Activated CD8-positive, alpha-beta T cell treated with anti-CD3 and anti-CD28 coated beads, Interleukin-2, amount 10 ng/mL, durations not matched to agents 7 days and 5 days (primary cell): ENCODE data around the gene LENEP. TPM values are rescaled to one million over a fixed set of nuclear protein-coding genes. Genes with fewer than 3 reads are reported as not detected.
"Not testable (repeated sequence)": the region's sequence is repeated elsewhere in the genome, so short reads cannot be mapped to it uniquely, and the experiment has no call there.

ENCODE experiments used
- ATAC-seq: fragments of 150-1000 bp; cut with Tn5 transposase; one replicate; pipeline ENCODE4 v1.10.0; 2021; ENCODE audit warnings: moderate library complexity
- CTCF ChIA-PET: fragments of 350-600 bp; sonication (Branson Sonifier 250); formaldehyde crosslinking; loops from one replicate; lab custom pipeline; 2021; ENCODE audit warnings: antibody characterized with exemption; lab: Charles Lee
- POLR2A ChIA-PET: fragments of 350-600 bp; sonication (Branson Sonifier 250); formaldehyde crosslinking; loops from one replicate; lab custom pipeline; 2021; ENCODE audit warnings: antibody characterized with exemption; lab: Charles Lee
- DNase-seq: peaks from one replicate; pipeline ENCODE4 v3.0.0-alpha.2; 2020
- H3K27ac Mint-ChIP-seq: one replicate; pipeline ENCODE4 v1.8.0; 2021; ENCODE audit warnings: mild to moderate bottlenecking, mixed read lengths
- H3K27me3 Mint-ChIP-seq: one replicate; pipeline ENCODE4 v1.8.0; 2021; ENCODE audit warnings: low read depth, mixed read lengths
- H3K36me3 Mint-ChIP-seq: one replicate; pipeline ENCODE4 v1.8.0; 2021; ENCODE audit warnings: low read depth, mixed read lengths
- H3K4me1 Mint-ChIP-seq: one replicate; pipeline ENCODE4 v1.8.0; 2021; ENCODE audit warnings: low read depth, mixed read lengths
- H3K4me3 Mint-ChIP-seq: one replicate; pipeline ENCODE4 v1.8.0; 2021; ENCODE audit warnings: mild to moderate bottlenecking, mixed read lengths
- H3K9me3 Mint-ChIP-seq: one replicate; pipeline ENCODE4 v1.8.0; 2022; ENCODE audit warnings: mixed read lengths; ENCODE audit not compliant: insufficient read depth
- total RNA-seq, 2 experiments: library from RNA; stranded (reverse); gene quantifications; one replicate each; pipeline ENCODE4 v1.2.3, GENCODE V29; 2021

The LENEP gene
- total RNA-seq, 2 experiments from 2014 or later = 0.91 to 1.1 TPM

- CTCF ChIA-PET = interaction anchor here (0.6 to 4.7 kb wide), 6 partner anchors 8 to 666 kb away, joined by 3 to 22 read pairs (median 12); partner anchors contain the start of genes FLAD1, PBXIP1 and PYGO2
- Mint-ChIP-seq H3K27ac (no peak overlapping the region), H3K4me1 (peaks cover 36% of the 10 kb centered on the region), H3K9me3 (no peaks in the 10 kb centered on the region), H3K27me3 (no peaks in the 10 kb centered on the region), H3K4me3 (no peak overlapping the region), H3K36me3 (peaks cover 45% of the 10 kb centered on the region)
- DNase-seq (peak; percentile 70), ATAC-seq (peak; percentile 4)
- POLR2A ChIA-PET = interaction anchor here (0.6 to 4.2 kb wide), 14 partner anchors 8 to 152 kb away, joined by 3 to 31 read pairs (median 8); partner anchors contain the start of genes ADAM15, EFNA1, FLAD1 and PBXIP1
These were observed 17.9 kb upstream of the LENEP start for GRCh38 chr1:154975409-154976059.

GRCh38 chr1:154977762-154978161 lies 15.6 kb upstream of the LENEP start:
- not testable (repeated sequence) for DNase-seq, H3K4me3 Mint-ChIP-seq, ATAC-seq, H3K9me3 Mint-ChIP-seq, H3K27me3 Mint-ChIP-seq
- POLR2A ChIA-PET = interaction anchor here (1.1 kb wide), 1 partner anchor 23 kb away, joined by 3 read pairs; no protein-coding TSS in a partner anchor
- Mint-ChIP-seq H3K36me3 (peaks cover 38% of the 10 kb centered on the region), H3K27ac (peak overlapping the region; percentile 37), H3K4me1 (peaks cover 18% of the 10 kb centered on the region)
- CTCF ChIA-PET = interaction anchor here (2.2 to 13.8 kb wide), 4 partner anchors 22 to 108 kb away, joined by 10 to 139 read pairs (median 18); partner anchors contain the start of genes PBXIP1 and ZBTB7B

GRCh38 chr1:154978360-154978759 lies 15.0 kb upstream of the LENEP start:
- Mint-ChIP-seq H3K27me3 (no peaks in the 10 kb centered on the region), H3K4me1 (peaks cover 15% of the 10 kb centered on the region), H3K36me3 (peaks cover 36% of the 10 kb centered on the region), H3K4me3 (no peak overlapping the region), H3K27ac (no peak overlapping the region), H3K9me3 (no peaks in the 10 kb centered on the region)
- POLR2A ChIA-PET = interaction anchor here (1.1 kb wide), 1 partner anchor 23 kb away, joined by 3 read pairs; no protein-coding TSS in a partner anchor
- CTCF ChIA-PET = interaction anchor here (1.1 to 13.8 kb wide), 7 partner anchors 21 to 107 kb away, joined by 3 to 139 read pairs (median 10); partner anchors contain the start of genes PBXIP1, PMVK and ZBTB7B
- DNase-seq = no peak
- no peak for ATAC-seq

GRCh38 chr1:154982341-154982740 lies 11.0 kb upstream of the LENEP start:
- H3K4me3 Mint-ChIP-seq = no peak overlapping the region
- H3K9me3 Mint-ChIP-seq = no peaks in the 10 kb centered on the region
- H3K4me1 Mint-ChIP-seq = peaks cover 23% of the 10 kb centered on the region
- H3K27me3 Mint-ChIP-seq = no peaks in the 10 kb centered on the region
- peaks cover 31% of the 10 kb centered on the region for H3K36me3 Mint-ChIP-seq
- ATAC-seq = no peak
- ChIA-PET POLR2A (interaction anchor here (1.0 to 3.3 kb wide), 9 partner anchors 9 to 46 kb away, joined by 3 to 28 read pairs (median 6); partner anchors contain the start of genes CKS1B, LENEP, PBXIP1 and PMVK), CTCF (interaction anchor here (0.7 to 13.8 kb wide), 12 partner anchors 8 to 191 kb away, joined by 3 to 139 read pairs (median 6); partner anchors contain the start of genes ADAM15, CKS1B, EFNA4 and KRTCAP2)
- H3K27ac Mint-ChIP-seq = peak overlapping the region; percentile 67
- no peak for DNase-seq

GRCh38 chr1:154982897-154983648 lies 10.3 kb upstream of the LENEP start, which contains the start of gene FLAD1:
Gene FLAD1, plus strand, starts transcription at chr1:154983344. Its CDS starts 351 bp downstream, at chr1:154983695.
- Mint-ChIP-seq H3K4me1 (peaks cover 20% of the 10 kb centered on the region), H3K36me3 (peaks cover 31% of the 10 kb centered on the region), H3K4me3 (no peak within 1 kb of the TSS), H3K27ac (peak within 1 kb of the TSS; percentile 67), H3K9me3 (no peaks in the 10 kb centered on the region), H3K27me3 (no peaks in the 10 kb centered on the region)
- DNase-seq (peak; percentile 99), ATAC-seq (peak; percentile 100)
- CTCF ChIA-PET = interaction anchor here (0.7 to 13.8 kb wide), 16 partner anchors 9 to 190 kb away, joined by 3 to 139 read pairs (median 4); partner anchors contain the start of genes ADAM15, CKS1B, EFNA4 and KRTCAP2
- POLR2A ChIA-PET = interaction anchor here (0.7 to 3.3 kb wide), 13 partner anchors 9 to 87 kb away, joined by 3 to 28 read pairs (median 4); partner anchors contain the start of genes CKS1B, LENEP, PBXIP1 and PMVK

GRCh38 chr1:154983776-154984466 lies 9.5 kb upstream of the LENEP start:
- DNase-seq (no peak), ATAC-seq (no peak)
- H3K36me3 Mint-ChIP-seq = peaks cover 33% of the 10 kb centered on the region
- POLR2A ChIA-PET = interaction anchor here (0.7 to 3.3 kb wide), 11 partner anchors 10 to 88 kb away, joined by 3 to 28 read pairs (median 6); partner anchors contain the start of genes CKS1B, LENEP, PBXIP1 and PMVK
- no peaks in the 10 kb centered on the region for H3K9me3 Mint-ChIP-seq
- H3K27ac Mint-ChIP-seq = no peak overlapping the region
- no peak overlapping the region for H3K4me3 Mint-ChIP-seq
- H3K27me3 Mint-ChIP-seq = no peaks in the 10 kb centered on the region
- peaks cover 25% of the 10 kb centered on the region for H3K4me1 Mint-ChIP-seq
- CTCF ChIA-PET = interaction anchor here (0.7 to 13.8 kb wide), 14 partner anchors 10 to 189 kb away, joined by 3 to 139 read pairs (median 6); partner anchors contain the start of genes ADAM15, CKS1B, EFNA4 and KRTCAP2

GRCh38 chr1:154986736-154987135 lies 6.7 kb upstream of the LENEP start:
- not testable (repeated sequence) for ATAC-seq, DNase-seq, H3K4me3 Mint-ChIP-seq, H3K27me3 Mint-ChIP-seq, H3K27ac Mint-ChIP-seq, H3K9me3 Mint-ChIP-seq
- ChIA-PET CTCF (interaction anchor here (1.2 to 13.8 kb wide), 2 partner anchors 13 kb away, joined by 3 to 139 read pairs; partner anchors contain the start of genes CKS1B and ZBTB7B), POLR2A (interaction anchor here (0.7 to 1.4 kb wide), 2 partner anchors 16 to 260 kb away, joined by 4 read pairs; partner anchors contain the start of gene SHC1)
- peaks cover 21% of the 10 kb centered on the region for H3K4me1 Mint-ChIP-seq
- peaks cover 35% of the 10 kb centered on the region for H3K36me3 Mint-ChIP-seq

GRCh38 chr1:154987326-154987725 lies 6.1 kb upstream of the LENEP start:
- DNase-seq = no peak
- POLR2A ChIA-PET = interaction anchor here (0.7 to 1.4 kb wide), 3 partner anchors 14 to 260 kb away, joined by 3 to 4 read pairs (median 4); partner anchors contain the start of gene SHC1

GRCh38 chr1:154988058-154988954 lies 5.1 kb upstream of the LENEP start:
- ATAC-seq = no peak
- no peak for DNase-seq
- H3K36me3 Mint-ChIP-seq = peaks cover 34% of the 10 kb centered on the region
- H3K27ac Mint-ChIP-seq = no peak overlapping the region
- no peaks in the 10 kb centered on the region for H3K27me3 Mint-ChIP-seq
- no peak overlapping the region for H3K4me3 Mint-ChIP-seq
- POLR2A ChIA-PET = interaction anchor here (0.6 to 1.4 kb wide), 3 partner anchors 13 to 18 kb away, joined by 3 to 4 read pairs (median 3); partner anchors contain the start of gene SHC1
- peaks cover 21% of the 10 kb centered on the region for H3K4me1 Mint-ChIP-seq
- CTCF ChIA-PET = interaction anchor here (0.8 to 13.8 kb wide), 5 partner anchors 9 to 63 kb away, joined by 3 to 139 read pairs (median 4); partner anchors contain the start of genes ADAM15 and ZBTB7B
- no peaks in the 10 kb centered on the region for H3K9me3 Mint-ChIP-seq

More at GRCh38 chr1:154987326-154987725, 6.1 kb upstream of the LENEP start:
- no peak overlapping the region for H3K27ac Mint-ChIP-seq
- peaks cover 21% of the 10 kb centered on the region for H3K4me1 Mint-ChIP-seq
- no peaks in the 10 kb centered on the region for H3K27me3 Mint-ChIP-seq
- CTCF ChIA-PET = interaction anchor here (2.1 to 13.8 kb wide), 2 partner anchors 12 to 30 kb away, joined by 25 to 139 read pairs; partner anchors contain the start of gene ZBTB7B
- H3K9me3 Mint-ChIP-seq = no peaks in the 10 kb centered on the region
- no peak for ATAC-seq
- H3K36me3 Mint-ChIP-seq = peaks cover 33% of the 10 kb centered on the region
- no peak overlapping the region for H3K4me3 Mint-ChIP-seq
